ENCODE data around the gene PARVA.

DNA sequence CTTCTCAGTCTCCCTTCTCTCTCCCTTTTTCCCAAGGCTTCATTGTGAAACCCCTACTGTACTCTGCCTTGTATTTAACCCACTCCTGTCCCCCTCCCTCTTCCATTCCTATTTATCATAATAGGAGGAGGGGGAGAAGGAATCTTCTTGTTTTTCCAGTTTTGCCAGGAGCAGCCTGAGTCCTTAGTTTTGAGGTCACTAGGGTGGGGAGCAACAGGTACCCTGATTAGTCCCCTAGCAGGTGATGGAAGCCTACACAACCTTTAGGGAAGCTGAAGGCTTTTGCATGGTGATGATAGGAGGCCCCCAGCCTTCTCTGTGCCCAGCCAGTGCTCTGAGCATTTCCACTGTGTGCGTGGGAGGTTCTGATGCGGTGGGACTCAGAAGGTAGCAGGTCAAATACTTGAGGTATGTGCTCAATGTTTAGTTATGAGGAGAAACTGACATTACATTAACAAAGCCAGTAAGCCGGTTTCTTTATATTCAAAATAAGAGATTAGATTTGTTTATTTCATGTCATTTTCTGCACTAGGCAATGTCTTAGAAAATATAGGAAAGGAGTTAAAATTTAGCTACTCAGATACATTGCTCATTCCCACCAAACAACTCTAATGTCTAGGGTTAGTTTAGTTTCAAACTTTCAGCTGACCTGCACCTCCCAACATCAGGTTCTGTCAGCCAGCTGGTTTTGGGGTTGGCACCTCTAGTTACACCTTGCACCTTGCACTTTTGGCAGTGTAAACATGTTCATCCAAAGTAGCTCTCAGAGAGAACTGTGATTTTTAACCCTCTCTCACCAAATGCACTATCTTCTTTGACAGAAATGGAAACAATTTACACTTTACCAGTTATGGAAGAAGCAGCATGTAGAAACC, 26.0 kb downstream of the PARVA start:
- TF ChIP-seq CTCF (IDR thresholded peaks at IDR 0.05): no peak
- TF ChIP-seq POLR2A (IDR thresholded peaks at IDR 0.05): no peak

Measured in body of pancreas (tissue), 4 donors.